Measurements from ENCODE around the gene HDLBP. TPM values are rescaled to one million over a fixed set of nuclear protein-coding genes. Genes with fewer than 3 reads are reported as not detected.

HDLBP gene
- total RNA-seq, 1 donor from 2014 or later = 300 TPM

DNA sequence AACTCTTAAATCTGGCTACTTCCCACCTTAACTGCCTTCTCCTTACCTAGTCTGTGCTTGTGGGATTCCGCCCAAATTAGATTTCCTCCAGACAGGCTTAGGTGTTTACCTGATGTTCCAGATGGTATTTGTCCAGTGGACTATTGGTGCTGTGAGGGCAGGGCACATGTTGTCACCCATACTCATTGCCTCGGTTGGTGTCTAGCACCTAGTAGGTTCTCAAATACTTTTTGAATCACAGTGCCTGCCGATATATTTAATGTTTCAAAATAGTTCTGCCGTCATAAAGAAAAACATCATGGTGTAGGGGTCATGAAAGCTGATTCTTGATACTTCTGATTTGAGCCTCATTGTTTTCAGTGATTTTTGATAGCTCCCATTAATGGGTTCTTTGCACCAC is 1.4 kb upstream of the HDLBP start:
- DNase-seq (ENCODE audit: extremely low spot score in 2 of 2) = no peak
- H3K27ac ChIP-seq = peak overlapping the region; percentile 99
- no peaks in the 10 kb centered on the region for H3K27me3 ChIP-seq
- TF ChIP-seq, protein P1, sequence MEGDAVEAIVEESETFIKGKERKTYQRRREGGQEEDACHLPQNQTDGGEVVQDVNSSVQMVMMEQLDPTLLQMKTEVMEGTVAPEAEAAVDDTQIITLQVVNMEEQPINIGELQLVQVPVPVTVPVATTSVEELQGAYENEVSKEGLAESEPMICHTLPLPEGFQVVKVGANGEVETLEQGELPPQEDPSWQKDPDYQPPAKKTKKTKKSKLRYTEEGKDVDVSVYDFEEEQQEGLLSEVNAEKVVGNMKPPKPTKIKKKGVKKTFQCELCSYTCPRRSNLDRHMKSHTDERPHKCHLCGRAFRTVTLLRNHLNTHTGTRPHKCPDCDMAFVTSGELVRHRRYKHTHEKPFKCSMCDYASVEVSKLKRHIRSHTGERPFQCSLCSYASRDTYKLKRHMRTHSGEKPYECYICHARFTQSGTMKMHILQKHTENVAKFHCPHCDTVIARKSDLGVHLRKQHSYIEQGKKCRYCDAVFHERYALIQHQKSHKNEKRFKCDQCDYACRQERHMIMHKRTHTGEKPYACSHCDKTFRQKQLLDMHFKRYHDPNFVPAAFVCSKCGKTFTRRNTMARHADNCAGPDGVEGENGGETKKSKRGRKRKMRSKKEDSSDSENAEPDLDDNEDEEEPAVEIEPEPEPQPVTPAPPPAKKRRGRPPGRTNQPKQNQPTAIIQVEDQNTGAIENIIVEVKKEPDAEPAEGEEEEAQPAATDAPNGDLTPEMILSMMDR (IDR thresholded peaks at IDR 0.05) = no peak
- TF ChIP-seq POLR2A (IDR thresholded peaks at IDR 0.05) (no peak), POLR2AphosphoS5 (IDR thresholded peaks at IDR 0.05; ENCODE audit: insufficient read depth in 1 of 2, low read depth in 1 of 2) (no peak)
- peaks cover 76% of the 10 kb centered on the region for H3K4me1 ChIP-seq
- intact Hi-C loops (cut with DNase I) = loop anchor here (5.0 kb wide), 3 partner anchors 40 to 320 kb away; partner anchors contain the start of genes ATG4B, FARP2 and THAP4
- H3K9me3 ChIP-seq = no peaks in the 10 kb centered on the region
- peak overlapping the region; percentile 77 to 97 for H3K4me3 ChIP-seq
- H3K36me3 ChIP-seq = peaks cover 0 to 5% of the 10 kb centered on the region in 2 donors

DNA sequence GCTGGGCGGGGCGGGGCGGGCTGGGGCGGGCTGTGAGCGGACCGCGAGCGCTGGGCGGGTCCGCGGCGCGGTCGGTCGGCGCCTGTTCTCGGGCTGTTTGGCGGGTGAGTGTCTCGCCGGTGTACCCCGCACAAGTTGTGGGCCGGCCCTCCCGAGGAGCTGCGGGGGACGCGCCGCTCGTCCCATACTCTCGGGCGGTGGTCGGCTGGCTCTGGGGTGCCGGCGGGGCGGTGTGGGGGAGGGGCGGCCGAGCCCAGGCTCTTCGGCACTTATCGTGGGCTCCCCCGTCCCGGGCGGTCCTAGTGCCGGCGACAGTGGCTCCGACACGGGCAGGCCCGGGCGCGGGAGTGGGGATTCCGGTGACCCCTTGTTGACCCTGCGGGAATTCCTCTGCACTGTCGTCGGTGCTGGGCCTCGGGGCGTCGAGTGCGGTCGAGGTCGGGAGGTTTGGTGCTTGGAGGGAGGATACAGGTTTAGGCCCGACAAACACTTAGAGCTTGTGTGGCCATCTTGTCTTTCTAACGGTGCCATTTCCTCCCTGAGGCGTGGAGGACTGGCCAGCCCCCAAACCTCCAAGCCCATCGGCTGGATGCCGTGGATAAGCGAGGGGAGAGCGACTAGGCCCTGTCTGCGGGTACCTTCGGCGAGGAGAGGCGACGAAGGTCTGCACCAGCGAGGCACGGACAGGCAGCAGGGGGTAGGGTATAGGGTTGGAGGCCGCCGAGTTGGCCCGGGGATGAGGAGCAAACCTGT is 583 bp upstream of the HDLBP start, which contains the start of gene SEPTIN2:
Gene SEPTIN2 (plus strand): TSS at position 47 of the 753 bp plus-strand sequence. CDS start 8,308 bp downstream, outside the sequence.
- H3K27me3 ChIP-seq = no peaks in the 10 kb centered on the region
- H3K27ac ChIP-seq = peak within 1 kb of the TSS; percentile 99
- peak within 1 kb of the TSS; percentile 77 to 97 for H3K4me3 ChIP-seq
- H3K9me3 ChIP-seq = no peaks in the 10 kb centered on the region
- intact Hi-C loops (cut with DNase I) = loop anchor here (5.0 kb wide), 3 partner anchors 41 to 321 kb away; partner anchors contain the start of genes ATG4B, FARP2 and THAP4
- H3K4me1 ChIP-seq = peaks cover 77% of the 10 kb centered on the region
- TF ChIP-seq, protein P1 (IDR thresholded peaks at IDR 0.05) = no peak
- peak; percentile 19 to 84 for TF ChIP-seq POLR2A (IDR thresholded peaks at IDR 0.05)
- TF ChIP-seq POLR2AphosphoS5 (IDR thresholded peaks at IDR 0.05; ENCODE audit: insufficient read depth in 1 of 2, low read depth in 1 of 2) = peak in 1 of 2 donors; percentile 56
- peak in 1 of 2 donors; percentile 94 for DNase-seq (ENCODE audit: extremely low spot score in 2 of 2)
- peaks cover 0 to 5% of the 10 kb centered on the region in 2 donors for H3K36me3 ChIP-seq

DNA sequence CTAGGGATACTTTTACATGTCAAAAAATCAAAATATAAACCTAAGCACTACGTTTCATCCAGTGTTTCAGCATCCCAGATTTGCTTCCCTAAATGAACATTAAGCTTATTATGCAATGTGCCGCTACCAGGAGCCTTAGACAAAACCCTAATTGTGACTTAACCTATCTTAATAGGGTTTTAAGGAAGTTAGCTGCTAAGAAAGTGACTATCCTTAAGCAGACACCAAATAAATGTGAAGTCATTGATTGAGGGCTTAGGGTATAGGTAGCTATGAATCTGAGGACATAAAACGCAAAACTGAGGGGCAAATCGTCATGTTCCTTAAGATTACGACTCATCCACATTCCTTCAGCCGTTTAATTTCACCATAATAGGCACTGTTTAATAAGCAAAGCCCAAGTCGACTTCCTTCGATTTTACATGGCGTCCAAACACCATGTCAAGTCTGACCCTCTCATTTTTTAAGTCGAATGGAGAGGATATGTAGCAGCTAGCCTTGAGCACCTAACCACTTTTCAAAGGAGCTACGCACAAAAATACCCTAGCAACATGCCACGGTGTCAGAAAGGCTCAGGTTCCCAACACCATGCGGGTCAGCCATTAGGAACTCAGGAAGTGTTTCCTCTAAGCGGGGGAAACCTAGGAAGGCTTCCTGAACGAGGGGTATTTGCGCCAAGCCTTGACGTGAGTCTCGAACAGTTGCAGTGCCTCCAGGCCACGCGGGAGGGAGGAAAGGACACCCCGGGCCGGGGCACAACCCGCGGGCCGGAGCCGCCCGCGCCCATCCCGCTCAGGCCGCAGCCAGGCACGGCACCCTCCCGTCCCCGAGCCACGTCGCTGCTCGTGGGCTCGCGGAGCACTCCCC is 1.0 kb downstream of the HDLBP start:
- Histone ChIP-seq H3K27me3 (no peaks in the 10 kb centered on the region), H3K4me3 (peak overlapping the region; percentile 77 to 97)
- peak in 1 of 2 donors; percentile 89 for DNase-seq (ENCODE audit: extremely low spot score in 2 of 2)

DNA sequence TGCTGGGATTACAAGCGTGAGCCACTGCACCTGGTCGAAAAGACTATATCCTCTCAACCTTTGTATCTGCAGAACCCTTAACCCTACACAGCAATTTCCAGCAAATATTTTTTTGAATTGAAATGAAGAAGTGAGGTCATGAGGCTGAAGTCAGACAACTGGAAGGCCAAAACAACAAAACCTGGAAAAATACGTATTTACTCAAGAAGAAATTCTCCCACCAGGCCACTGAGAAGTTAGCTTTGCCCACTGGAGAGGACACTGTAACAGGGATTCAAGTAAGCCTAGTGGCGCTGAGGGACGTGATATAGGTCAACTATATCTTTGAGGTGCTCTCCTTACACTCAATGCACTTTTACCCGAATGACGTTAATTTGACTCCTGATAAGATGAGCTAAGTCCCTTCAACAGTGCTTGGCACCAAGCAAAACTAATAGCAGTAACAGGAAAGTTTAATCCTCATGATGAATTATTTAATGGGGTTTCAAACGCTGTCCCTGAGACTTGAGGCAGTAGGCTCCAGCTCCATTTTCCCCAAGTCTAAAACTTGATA is 1.9 kb downstream of the HDLBP start:
- Histone ChIP-seq H3K4me3 (peak overlapping the region in 1 of 2 donors; percentile 77), H3K27ac (no peak overlapping the region), H3K36me3 (no peaks in the 10 kb centered on the region), H3K9me3 (no peaks in the 10 kb centered on the region), H3K4me1 (peaks cover 62% of the 10 kb centered on the region), H3K27me3 (no peaks in the 10 kb centered on the region)
- no peak for TF ChIP-seq POLR2AphosphoS5 (IDR thresholded peaks at IDR 0.05; ENCODE audit: insufficient read depth in 1 of 2, low read depth in 1 of 2)
- TF ChIP-seq, protein P1 (IDR thresholded peaks at IDR 0.05) = no peak
- TF ChIP-seq POLR2A (IDR thresholded peaks at IDR 0.05) = no peak
- DNase-seq (ENCODE audit: extremely low spot score in 2 of 2) = no peak
- intact Hi-C loops (cut with DNase I) = no loop called here

More for the DNA sequence above, 1.0 kb downstream of the HDLBP start:
- TF ChIP-seq POLR2A (IDR thresholded peaks at IDR 0.05) (no peak), POLR2AphosphoS5 (IDR thresholded peaks at IDR 0.05; ENCODE audit: insufficient read depth in 1 of 2, low read depth in 1 of 2) (no peak)
- TF ChIP-seq, protein P1 (IDR thresholded peaks at IDR 0.05) = no peak
- intact Hi-C loops (cut with DNase I) = loop anchor here (5.0 kb wide), 3 partner anchors 42 to 323 kb away; partner anchors contain the start of genes ATG4B, FARP2 and THAP4
- H3K4me1 ChIP-seq = peaks cover 67% of the 10 kb centered on the region
- H3K9me3 ChIP-seq = no peaks in the 10 kb centered on the region
- H3K36me3 ChIP-seq = no peaks in the 10 kb centered on the region
- peak overlapping the region; percentile 99 for H3K27ac ChIP-seq
